ENCODE data around the gene TUBAL3. TPM values are rescaled to one million over a fixed set of nuclear protein-coding genes. Genes with fewer than 3 reads are reported as not detected.

The TUBAL3 gene
- total RNA-seq, 1 donor from 2014 or later, result not detected

GRCh38 chr10:5449227-5449626 is 44.6 kb upstream of the TUBAL3 start:
- Mint-ChIP-seq H3K9me3 (ENCODE audit: unreplicated experiment) (no peaks in the 10 kb centered on the region), H3K4me1 (ENCODE audit: low read depth, unreplicated experiment) (peaks cover 20% of the 10 kb centered on the region), H3K36me3 (ENCODE audit: unreplicated experiment) (no peaks in the 10 kb centered on the region), H3K4me3 (ENCODE audit: unreplicated experiment) (peak overlapping the region; percentile 32), H3K27me3 (ENCODE audit: unreplicated experiment) (no peaks in the 10 kb centered on the region), H3K27ac (ENCODE audit: unreplicated experiment) (no peak overlapping the region)
- TF ChIP-seq, protein P1, sequence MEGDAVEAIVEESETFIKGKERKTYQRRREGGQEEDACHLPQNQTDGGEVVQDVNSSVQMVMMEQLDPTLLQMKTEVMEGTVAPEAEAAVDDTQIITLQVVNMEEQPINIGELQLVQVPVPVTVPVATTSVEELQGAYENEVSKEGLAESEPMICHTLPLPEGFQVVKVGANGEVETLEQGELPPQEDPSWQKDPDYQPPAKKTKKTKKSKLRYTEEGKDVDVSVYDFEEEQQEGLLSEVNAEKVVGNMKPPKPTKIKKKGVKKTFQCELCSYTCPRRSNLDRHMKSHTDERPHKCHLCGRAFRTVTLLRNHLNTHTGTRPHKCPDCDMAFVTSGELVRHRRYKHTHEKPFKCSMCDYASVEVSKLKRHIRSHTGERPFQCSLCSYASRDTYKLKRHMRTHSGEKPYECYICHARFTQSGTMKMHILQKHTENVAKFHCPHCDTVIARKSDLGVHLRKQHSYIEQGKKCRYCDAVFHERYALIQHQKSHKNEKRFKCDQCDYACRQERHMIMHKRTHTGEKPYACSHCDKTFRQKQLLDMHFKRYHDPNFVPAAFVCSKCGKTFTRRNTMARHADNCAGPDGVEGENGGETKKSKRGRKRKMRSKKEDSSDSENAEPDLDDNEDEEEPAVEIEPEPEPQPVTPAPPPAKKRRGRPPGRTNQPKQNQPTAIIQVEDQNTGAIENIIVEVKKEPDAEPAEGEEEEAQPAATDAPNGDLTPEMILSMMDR (IDR thresholded peaks at IDR 0.05; ENCODE audit: partially characterized antibody, unreplicated experiment), result no peak
- DNase-seq, result no peak

GRCh38 chr10:5448333-5449001 is 43.8 kb upstream of the TUBAL3 start:
- H3K27me3 Mint-ChIP-seq (ENCODE audit: unreplicated experiment), result no peaks in the 10 kb centered on the region
- no peaks in the 10 kb centered on the region for H3K9me3 Mint-ChIP-seq (ENCODE audit: unreplicated experiment)
- TF ChIP-seq, protein P1 (IDR thresholded peaks at IDR 0.05; ENCODE audit: partially characterized antibody, unreplicated experiment), result no peak
- H3K27ac Mint-ChIP-seq (ENCODE audit: unreplicated experiment), result no peak overlapping the region
- no peak for DNase-seq
- H3K4me1 Mint-ChIP-seq (ENCODE audit: low read depth, unreplicated experiment), result peaks cover 20% of the 10 kb centered on the region
- H3K4me3 Mint-ChIP-seq (ENCODE audit: unreplicated experiment), result peak overlapping the region; percentile 77
- H3K36me3 Mint-ChIP-seq (ENCODE audit: unreplicated experiment), result no peaks in the 10 kb centered on the region

GRCh38 chr10:5447611-5448071 is 43.0 kb upstream of the TUBAL3 start:
- H3K27ac Mint-ChIP-seq (ENCODE audit: unreplicated experiment), result peak overlapping the region; percentile 24
- H3K4me3 Mint-ChIP-seq (ENCODE audit: unreplicated experiment), result peak overlapping the region; percentile 91
- no peaks in the 10 kb centered on the region for H3K9me3 Mint-ChIP-seq (ENCODE audit: unreplicated experiment)
- no peaks in the 10 kb centered on the region for H3K27me3 Mint-ChIP-seq (ENCODE audit: unreplicated experiment)
- DNase-seq, result no peak
- H3K36me3 Mint-ChIP-seq (ENCODE audit: unreplicated experiment), result no peaks in the 10 kb centered on the region
- TF ChIP-seq, protein P1 (IDR thresholded peaks at IDR 0.05; ENCODE audit: partially characterized antibody, unreplicated experiment), result no peak
- peaks cover 20% of the 10 kb centered on the region for H3K4me1 Mint-ChIP-seq (ENCODE audit: low read depth, unreplicated experiment)

DNA sequence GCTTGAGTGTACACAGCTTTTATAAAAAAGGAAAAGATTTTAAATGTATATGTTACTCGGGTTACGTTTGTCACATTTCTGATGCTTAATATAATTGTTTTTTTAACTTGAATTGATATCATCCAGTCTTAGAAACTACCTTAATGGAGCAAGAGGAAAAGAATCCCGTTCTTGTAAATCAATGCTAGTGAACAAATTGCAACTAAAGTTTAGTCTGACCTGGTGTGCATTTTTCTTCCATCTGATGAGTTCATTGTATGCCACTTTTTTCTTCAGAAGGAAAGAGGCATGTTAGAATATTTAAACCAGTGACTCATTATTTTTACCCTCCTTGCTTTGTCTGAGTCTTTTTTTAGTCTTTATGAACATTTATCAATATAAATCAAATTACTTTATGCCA is 42.4 kb upstream of the TUBAL3 start:
- TF ChIP-seq, protein P1 (IDR thresholded peaks at IDR 0.05; ENCODE audit: partially characterized antibody, unreplicated experiment), result no peak
- DNase-seq, result no peak
- peak overlapping the region; percentile 91 for H3K4me3 Mint-ChIP-seq (ENCODE audit: unreplicated experiment)
- peak overlapping the region; percentile 21 for H3K27ac Mint-ChIP-seq (ENCODE audit: unreplicated experiment)
- peaks cover 20% of the 10 kb centered on the region for H3K4me1 Mint-ChIP-seq (ENCODE audit: low read depth, unreplicated experiment)
- no peaks in the 10 kb centered on the region for H3K27me3 Mint-ChIP-seq (ENCODE audit: unreplicated experiment)
- H3K9me3 Mint-ChIP-seq (ENCODE audit: unreplicated experiment), result no peaks in the 10 kb centered on the region
- H3K36me3 Mint-ChIP-seq (ENCODE audit: unreplicated experiment), result no peaks in the 10 kb centered on the region

GRCh38 chr10:5446390-5446926 is 41.8 kb upstream of the TUBAL3 start:
- TF ChIP-seq, protein P1 (IDR thresholded peaks at IDR 0.05; ENCODE audit: partially characterized antibody, unreplicated experiment), result no peak
- Mint-ChIP-seq H3K27me3 (ENCODE audit: unreplicated experiment) (no peaks in the 10 kb centered on the region), H3K4me3 (ENCODE audit: unreplicated experiment) (peak overlapping the region; percentile 91), H3K9me3 (ENCODE audit: unreplicated experiment) (no peaks in the 10 kb centered on the region), H3K36me3 (ENCODE audit: unreplicated experiment) (no peaks in the 10 kb centered on the region), H3K4me1 (ENCODE audit: low read depth, unreplicated experiment) (peaks cover 20% of the 10 kb centered on the region), H3K27ac (ENCODE audit: unreplicated experiment) (peak overlapping the region; percentile 81)
- peak; percentile 92 for DNase-seq
